HepG2 (cell line): Measurements from ENCODE around the gene PATL1. TPM values are rescaled to one million over a fixed set of nuclear protein-coding genes. Genes with fewer than 3 reads are reported as not detected.

Source experiments
- ATAC-seq: fragments of 200-7000 bp; cut with Tn5 transposase; 3 replicates; pipeline ENCODE4 v1.9.1; 2020; ENCODE audit warnings: mild to moderate bottlenecking, moderate library complexity
- BruUV-seq: library from RNA; stranded (reverse); fragments of 400-500 nt; replicated peaks from 2 replicates; lab custom pipeline; 2021; lab: Mats Ljungman, UMichigan
- CTCF ChIA-PET: fragments of 300-600 bp; formaldehyde crosslinking; extraction: SDS; loops from one replicate; lab custom pipeline; 2021; ENCODE audit warnings: low total read pairs, inconsistent platforms, low intra/inter-chr PET ratio; lab: Yijun Ruan, JAX
- POLR2A ChIA-PET: fragments of 350-600 bp; sonication (Branson Sonifier 250); formaldehyde crosslinking; loops from one replicate; lab custom pipeline; 2020; ENCODE audit warnings: antibody characterized with exemption, inconsistent platforms; lab: Yijun Ruan, JAX
- DNase-seq: peaks from one replicate; pipeline ENCODE4 v3.0.0-alpha.2; 2015; ENCODE audit warnings: low spot score
- FAIRE-seq: peaks from 3 replicates; lab custom pipeline; 2011; peaks lifted over from hg19 to GRCh38; lab: Jason Lieb, UNC
- H2AFZ ChIP-seq: one replicate; pipeline ENCODE4 v1.6.1; 2011; ENCODE audit warnings: low read length, inconsistent platforms
- H3K27ac ChIP-seq: fragments of 300-600 bp; 3 replicates; pipeline ENCODE4 v1.8.0; 2011; ENCODE audit warnings: mixed run types, mild to moderate bottlenecking, mixed read lengths, low read length, inconsistent platforms; ENCODE audit not compliant: insufficient read depth; ENCODE audit errors: extremely low read length
- H3K27me3 ChIP-seq, 2 experiments: fragments of 200-600 bp in 1 of 2; 2 replicates in 1 of 2; 3 replicates in 1 of 2; pipeline versions ENCODE4 v1.6.0 to v1.8.0; 2011; ENCODE audit warnings: low read length in 2 of 2, mild to moderate bottlenecking in 2 of 2, moderate library complexity in 2 of 2, inconsistent platforms in 1 of 2; ENCODE audit not compliant: insufficient read depth in 2 of 2, control insufficient read depth in 1 of 2
- H3K36me3 ChIP-seq, 2 experiments: fragments of 200-600 bp in 1 of 2; replicated peaks in 1 of 2; 2 replicates in 1 of 2; 3 replicates in 1 of 2; pipeline versions ENCODE4 v1.5.1 to v1.8.0; 2011; ENCODE audit warnings: low read length in 2 of 2, inconsistent platforms in 1 of 2; ENCODE audit not compliant: insufficient read depth in 2 of 2, control insufficient read depth in 1 of 2
- H3K4me1 ChIP-seq: 2 replicates; pipeline ENCODE4 v1.5.1; 2012; ENCODE audit warnings: low read length, inconsistent platforms; ENCODE audit not compliant: insufficient read depth
- H3K4me2 ChIP-seq: 2 replicates; pipeline ENCODE4 v1.6.0; 2011; ENCODE audit warnings: low read depth, low read length, inconsistent platforms
- H3K4me3 ChIP-seq, 3 experiments: fragments of 200-600 bp in 1 of 3; sonication (generic), shearing (Covaris generic) in 1 of 3; replicated peaks in 1 of 3; 2 replicates each; pipeline ENCODE4 v1.5.1; 2011 to 2016; ENCODE audit warnings: low read length in 3 of 3, inconsistent platforms in 2 of 3, low read depth in 2 of 3, mild to moderate bottlenecking in 2 of 3, control low read depth in 1 of 3, mixed read lengths in 1 of 3; ENCODE audit not compliant: insufficient read depth in 1 of 3
- H3K79me2 ChIP-seq: one replicate; pipeline ENCODE4 v1.6.1; 2011; ENCODE audit warnings: low read length, inconsistent platforms; ENCODE audit not compliant: insufficient read depth
- H3K9ac ChIP-seq: 2 replicates; pipeline ENCODE4 v1.6.0; 2011; ENCODE audit warnings: mild to moderate bottlenecking, low read depth, low read length, inconsistent platforms; ENCODE audit not compliant: insufficient read depth
- H3K9me3 ChIP-seq: 2 replicates; pipeline ENCODE4 v1.5.1; 2012; ENCODE audit warnings: mild to moderate bottlenecking, low read length
- H4K20me1 ChIP-seq: 2 replicates; pipeline ENCODE4 v1.6.0; 2011; ENCODE audit warnings: inconsistent platforms, mild to moderate bottlenecking, low read length, moderate library complexity; ENCODE audit not compliant: insufficient read depth
- ATF7 ChIP-seq, 2 experiments: fragments of 450-650 bp in 1 of 2; sonication (generic) in 1 of 2; formaldehyde crosslinking in 1 of 2; IDR thresholded peaks; 2 replicates each; pipeline versions ENCODE4 v1.4.0 to v1.6.1; 2016 to 2020; ENCODE audit warnings: antibody characterized with exemption in 1 of 2, mild to moderate bottlenecking in 1 of 2, missing genetic modification reagents in 1 of 2
- CEBPB ChIP-seq: IDR thresholded peaks from 2 replicates; pipeline ENCODE4 v1.6.1; 2011; ENCODE audit warnings: low read depth, low read length, improper control_type of control experiment, borderline replicate concordance
- NR2F6 ChIP-seq, 2 experiments: IDR thresholded peaks; 2 replicates each; pipeline ENCODE4 v1.6.1; 2016; ENCODE audit warnings: antibody characterized with exemption in 1 of 2, mild to moderate bottlenecking in 1 of 2
- ZNF441 ChIP-seq: sonication (generic); formaldehyde crosslinking; IDR thresholded peaks from 2 replicates; pipeline ENCODE4 v1.7.0; 2021; ENCODE audit warnings: missing genetic modification reagents, borderline replicate concordance
- WGBS: methylation state at CpG from one replicate; pipeline ENCODE4 v1.1.6; 2017; ENCODE audit warnings: low lambda C conversion rate; 5-methylcytosine and 5-hydroxymethylcytosine counted together
- in situ Hi-C: cut with HindIII; loops from 2 replicates; pipeline ENCODE4 v1.10.0; 2017; ENCODE audit warnings: low pct_unique_long_range_greater_than_20kb; ENCODE audit not compliant: extremely low pct_ligation_motif_present
- intact Hi-C: fragments of 100-400 bp; cut with micrococcal nuclease; formaldehyde crosslinking; loops from one replicate; pipeline ENCODE4 v1.10.0; 2022; ENCODE audit not compliant: unreplicated experiment
- polyA plus RNA-seq, 8 experiments: library from polyadenylated mRNA; depleted of rRNA in 3 of 8; stranded (reverse) in 7 of 8; unstranded in 1 of 8; fragments of >200 nt; fragmentation: Illumina TruSeq in 4 of 8; extraction: Trizol in 4 of 8; gene quantifications; 2 replicates each; pipeline versions ENCODE4 v1.2.1 to v1.2.3, GENCODE V29; 2011 to 2016; ENCODE audit warnings: low read depth in 4 of 8, missing spikeins in 1 of 8, mixed read lengths in 1 of 8; ENCODE audit not compliant: insufficient read depth in 1 of 8
- total RNA-seq, 5 experiments: library from RNA; depleted of rRNA; stranded (reverse); fragments of >200 nt; fragmentation: Illumina TruSeq; extraction: Trizol; gene quantifications; 2 replicates each; pipeline ENCODE4 v1.2.3, GENCODE V29; 2016; ENCODE audit warnings: low read depth in 1 of 5
- TF ChIP-seq, protein P1 (sequence below): sonication (generic); formaldehyde crosslinking; IDR thresholded peaks from 2 replicates; pipeline ENCODE4 v1.4.0; 2020; ENCODE audit warnings: missing genetic modification reagents, borderline replicate concordance

The PATL1 gene
- total and polyA plus RNA-seq, 2 of the 13 experiments (the other 11 are each of a cell fraction or from before 2014, with no cell fraction given), result 12.9 to 26.8 TPM

GRCh38 chr11:59666969-59667368 is 1.9 kb downstream of the PATL1 start:
- no peak overlapping the region; the same call in 1 of the 2 replicates for H3K9ac ChIP-seq
- no peak for DNase-seq
- ATAC-seq, result no peak
- in situ Hi-C loops, result loop anchor here (5.0 kb wide), 1 partner anchor 110 kb away; no protein-coding TSS in a partner anchor
- no peak for FAIRE-seq
- peak; percentile 51; the same call in 1 of the 2 replicates for TF ChIP-seq CEBPB
- TF ChIP-seq NR2F6 (IDR thresholded peaks at IDR 0.05), result no peak
- TF ChIP-seq NR2F6 (CRISPR knock-in tag; IDR thresholded peaks at IDR 0.05), result no peak
- 0 out of 2 replicates have a peak, but pooled peaks have one; percentile 20 for TF ChIP-seq ATF7 (IDR thresholded peaks at IDR 0.05)
- TF ChIP-seq ATF7 (CRISPR knock-in tag; IDR thresholded peaks at IDR 0.05), result no peak
- TF ChIP-seq, protein P1, sequence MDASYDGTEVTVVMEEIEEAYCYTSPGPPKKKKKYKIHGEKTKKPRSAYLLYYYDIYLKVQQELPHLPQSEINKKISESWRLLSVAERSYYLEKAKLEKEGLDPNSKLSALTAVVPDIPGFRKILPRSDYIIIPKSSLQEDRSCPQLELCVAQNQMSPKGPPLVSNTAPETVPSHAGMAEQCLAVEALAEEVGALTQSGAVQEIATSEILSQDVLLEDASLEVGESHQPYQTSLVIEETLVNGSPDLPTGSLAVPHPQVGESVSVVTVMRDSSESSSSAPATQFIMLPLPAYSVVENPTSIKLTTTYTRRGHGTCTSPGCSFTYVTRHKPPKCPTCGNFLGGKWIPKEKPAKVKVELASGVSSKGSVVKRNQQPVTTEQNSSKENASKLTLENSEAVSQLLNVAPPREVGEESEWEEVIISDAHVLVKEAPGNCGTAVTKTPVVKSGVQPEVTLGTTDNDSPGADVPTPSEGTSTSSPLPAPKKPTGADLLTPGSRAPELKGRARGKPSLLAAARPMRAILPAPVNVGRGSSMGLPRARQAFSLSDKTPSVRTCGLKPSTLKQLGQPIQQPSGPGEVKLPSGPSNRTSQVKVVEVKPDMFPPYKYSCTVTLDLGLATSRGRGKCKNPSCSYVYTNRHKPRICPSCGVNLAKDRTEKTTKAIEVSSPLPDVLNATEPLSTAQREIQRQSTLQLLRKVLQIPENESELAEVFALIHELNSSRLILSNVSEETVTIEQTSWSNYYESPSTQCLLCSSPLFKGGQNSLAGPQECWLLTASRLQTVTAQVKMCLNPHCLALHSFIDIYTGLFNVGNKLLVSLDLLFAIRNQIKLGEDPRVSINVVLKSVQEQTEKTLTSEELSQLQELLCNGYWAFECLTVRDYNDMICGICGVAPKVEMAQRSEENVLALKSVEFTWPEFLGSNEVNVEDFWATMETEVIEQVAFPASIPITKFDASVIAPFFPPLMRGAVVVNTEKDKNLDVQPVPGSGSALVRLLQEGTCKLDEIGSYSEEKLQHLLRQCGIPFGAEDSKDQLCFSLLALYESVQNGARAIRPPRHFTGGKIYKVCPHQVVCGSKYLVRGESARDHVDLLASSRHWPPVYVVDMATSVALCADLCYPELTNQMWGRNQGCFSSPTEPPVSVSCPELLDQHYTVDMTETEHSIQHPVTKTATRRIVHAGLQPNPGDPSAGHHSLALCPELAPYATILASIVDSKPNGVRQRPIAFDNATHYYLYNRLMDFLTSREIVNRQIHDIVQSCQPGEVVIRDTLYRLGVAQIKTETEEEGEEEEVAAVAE (CRISPR knock-in tag), result no peak
- no peak for TF ChIP-seq ZNF441 (CRISPR knock-in tag)
- TF ChIP-seq, all 625 proteins: peak for 2
- H3K27me3 ChIP-seq, result no peaks in the 10 kb centered on the region; a peak in 1 of 5 replicates
- H3K9me3 ChIP-seq, result no peaks in the 10 kb centered on the region
- no peak overlapping the region for H3K4me3 ChIP-seq
- no TSS peak for BruUV-seq
- peaks cover 22% of the 10 kb centered on the region for H3K79me2 ChIP-seq
- H3K27ac ChIP-seq, result no peak overlapping the region
- intact Hi-C loops, result loop anchor here (10.0 kb wide), 1 partner anchor 138 kb away; no protein-coding TSS in a partner anchor
- H3K36me3 ChIP-seq, result peaks cover 7 to 40% of the 10 kb centered on the region in 2 experiments
- ChIA-PET POLR2A (no interaction called here), CTCF (no interaction called here)
- no peaks in the 10 kb centered on the region; the same call in 1 of the 2 replicates for H4K20me1 ChIP-seq
- peaks cover 33% of the 10 kb centered on the region for H3K4me1 ChIP-seq
- H3K4me2 ChIP-seq, result peak overlapping the region; percentile 79
- 95% methylated on average over 1 of the region's 1 CpG for WGBS
- H2AFZ ChIP-seq, result no peak overlapping the region
